ENCODE results near the gene FBXL7. TPM values are rescaled to one million over a fixed set of nuclear protein-coding genes. Genes with fewer than 3 reads are reported as not detected.

FBXL7 gene
- total and polyA plus RNA-seq, 2 of the 8 experiments (the other 6 are each of a cell fraction or from before 2014, with no cell fraction given), result 17.7 to 17.8 TPM

DNA sequence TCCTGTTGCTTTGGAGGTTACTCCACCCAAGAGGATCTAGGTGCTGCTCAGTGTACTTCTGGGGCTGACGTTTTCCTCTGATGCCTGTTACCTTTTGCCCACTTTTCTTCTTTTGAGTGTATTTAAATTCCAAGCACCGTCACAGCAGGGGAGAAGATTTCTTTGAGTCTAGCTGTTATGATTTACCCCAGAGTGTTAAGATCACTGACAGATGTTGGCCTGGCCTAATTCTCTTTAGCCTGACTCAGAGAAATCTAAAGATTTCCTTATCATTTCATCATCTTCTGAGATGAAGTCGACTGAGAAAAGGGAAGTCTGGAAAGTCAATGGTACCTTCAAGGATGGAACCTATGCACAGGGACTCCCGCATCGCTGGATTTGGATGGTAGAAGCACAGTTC, 191.5 kb downstream of the FBXL7 start:
- Histone ChIP-seq H3K27ac (ENCODE audit: low read depth, low read length) (no peak overlapping the region), H4K8ac (ENCODE audit: extremely low read depth, insufficient read depth, low read length) (no peak overlapping the region), H3K23ac (ENCODE audit: insufficient read length) (no peak overlapping the region), H2BK5ac (ENCODE audit: low read depth, low read length) (no peak overlapping the region), H4K91ac (replicated peaks; ENCODE audit: insufficient read length, low read length) (no peak overlapping the region), H2AFZ (ENCODE audit: low read length) (no peak overlapping the region), H3K79me2 (ENCODE audit: control insufficient read depth in 1 of 2, insufficient read depth in 2 of 2, low read length in 2 of 2) (peaks cover 0 to 17% of the 10 kb centered on the region in 2 experiments; a peak in 3 of 4 replicates), H4K5ac (ENCODE audit: insufficient read length, low read depth, low read length) (no peak overlapping the region), H3K9me3 (ENCODE audit: insufficient read depth in 2 of 2, low read depth in 1 of 2, low read length in 1 of 2) (no peaks in the 10 kb centered on the region), H3K4ac (replicated peaks; ENCODE audit: insufficient read length, low read depth, low read length) (no peak overlapping the region), H2AK5ac (ENCODE audit: low read depth, low read length) (no peak overlapping the region), H3K27me3 (replicated peaks in 1 of 4; ENCODE audit: control insufficient read depth in 3 of 4, extremely low read depth in 1 of 4, insufficient read depth in 3 of 4, low read length in 3 of 4) (no peaks in the 10 kb centered on the region), H3K9ac (replicated peaks in 1 of 4; ENCODE audit: extremely low read depth in 1 of 4, low read depth in 3 of 4, low read length in 3 of 4) (no peak overlapping the region), H4K20me1 (replicated peaks in 1 of 2; ENCODE audit: control insufficient read depth in 1 of 2, insufficient read depth in 2 of 2, low read length in 2 of 2) (no peaks in the 10 kb centered on the region), H3K14ac (ENCODE audit: insufficient read length) (no peak overlapping the region), H3K4me3 (ENCODE audit: extremely low read depth in 1 of 4, insufficient read depth in 2 of 4, low read depth in 3 of 4, low read length in 4 of 4) (no peak overlapping the region), H2BK120ac (replicated peaks; ENCODE audit: low read depth, low read length) (no peak overlapping the region), H3K23me2 (ENCODE audit: low read depth, low read length) (no peaks in the 10 kb centered on the region), H2BK20ac (ENCODE audit: low read length) (no peak overlapping the region), H3K36me3 (ENCODE audit: control insufficient read depth in 2 of 4, insufficient read depth in 4 of 4, low read length in 3 of 4) (no peaks in the 10 kb centered on the region), H3K79me1 (ENCODE audit: low read depth, low read length) (no peaks in the 10 kb centered on the region; the same call in none of the 2 replicates), H2BK15ac (ENCODE audit: low read length) (no peak overlapping the region), H2BK12ac (ENCODE audit: low read depth, low read length) (no peak overlapping the region), H3K56ac (replicated peaks; ENCODE audit: insufficient read length, low read depth, low read length) (no peak overlapping the region), H3K18ac (ENCODE audit: extremely low read depth, low read length) (no peak overlapping the region), H3K4me1 (replicated peaks in 1 of 4; ENCODE audit: control insufficient read depth in 3 of 4, insufficient read depth in 4 of 4, low read length in 3 of 4) (peaks cover 0 to 16% (median 9%) of the 10 kb centered on the region in 4 experiments), H3K4me2 (ENCODE audit: insufficient read depth in 1 of 2, low read depth in 2 of 2, low read length in 2 of 2) (no peak overlapping the region)
- FAIRE-seq (no peak), DNase-seq (ENCODE audit: low read depth in 1 of 2, low spot score in 2 of 2) (no peak)
- no peak for TF ChIP-seq RFX5 (IDR thresholded peaks at IDR 0.05; ENCODE audit: borderline replicate concordance, low read depth, low read length)
- TF ChIP-seq, protein P1, sequence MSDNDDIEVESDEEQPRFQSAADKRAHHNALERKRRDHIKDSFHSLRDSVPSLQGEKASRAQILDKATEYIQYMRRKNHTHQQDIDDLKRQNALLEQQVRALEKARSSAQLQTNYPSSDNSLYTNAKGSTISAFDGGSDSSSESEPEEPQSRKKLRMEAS (IDR thresholded peaks at IDR 0.05), result no peak
- TF ChIP-seq SUZ12 (IDR thresholded peaks at IDR 0.05; ENCODE audit: low read length), result no peak
- TF ChIP-seq, protein P2, sequence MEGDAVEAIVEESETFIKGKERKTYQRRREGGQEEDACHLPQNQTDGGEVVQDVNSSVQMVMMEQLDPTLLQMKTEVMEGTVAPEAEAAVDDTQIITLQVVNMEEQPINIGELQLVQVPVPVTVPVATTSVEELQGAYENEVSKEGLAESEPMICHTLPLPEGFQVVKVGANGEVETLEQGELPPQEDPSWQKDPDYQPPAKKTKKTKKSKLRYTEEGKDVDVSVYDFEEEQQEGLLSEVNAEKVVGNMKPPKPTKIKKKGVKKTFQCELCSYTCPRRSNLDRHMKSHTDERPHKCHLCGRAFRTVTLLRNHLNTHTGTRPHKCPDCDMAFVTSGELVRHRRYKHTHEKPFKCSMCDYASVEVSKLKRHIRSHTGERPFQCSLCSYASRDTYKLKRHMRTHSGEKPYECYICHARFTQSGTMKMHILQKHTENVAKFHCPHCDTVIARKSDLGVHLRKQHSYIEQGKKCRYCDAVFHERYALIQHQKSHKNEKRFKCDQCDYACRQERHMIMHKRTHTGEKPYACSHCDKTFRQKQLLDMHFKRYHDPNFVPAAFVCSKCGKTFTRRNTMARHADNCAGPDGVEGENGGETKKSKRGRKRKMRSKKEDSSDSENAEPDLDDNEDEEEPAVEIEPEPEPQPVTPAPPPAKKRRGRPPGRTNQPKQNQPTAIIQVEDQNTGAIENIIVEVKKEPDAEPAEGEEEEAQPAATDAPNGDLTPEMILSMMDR (IDR thresholded peaks at IDR 0.05; ENCODE audit: control extremely low read depth in 1 of 3, insufficient read depth in 1 of 3, low read depth in 1 of 3, low read length in 3 of 3), result no peak
- TF ChIP-seq EZH2 (IDR thresholded peaks at IDR 0.05; ENCODE audit: low read depth, low read length, severe bottlenecking), result no peak
- no peak for TF ChIP-seq ZNF274 (IDR thresholded peaks at IDR 0.05; ENCODE audit: borderline replicate concordance, extremely low read depth, low read length)
- no peak for TF ChIP-seq JUN (IDR thresholded peaks at IDR 0.05; ENCODE audit: low read depth, low read length)
- 87% methylated on average over 5 of the region's 5 CpGs; no CpG with 5 or more reads in 1 of the 2 experiments for WGBS, 2 experiments (ENCODE audit: extremely low coverage in 1 of 2, insufficient coverage in 1 of 2, insufficient read length in 1 of 2, insufficient replicate concordance in 2 of 2, low coverage in 1 of 2, low lambda C conversion rate in 2 of 2, missing lambda C conversion rate in 1 of 2)
- ChIA-PET CTCF (ENCODE audit: partially characterized antibody) (interaction anchor here (0.9 to 1.6 kb wide), 2 partner anchors 8 to 92 kb away, joined by 4 read pairs; no protein-coding TSS in a partner anchor), POLR2A (ENCODE audit: partially characterized antibody) (no interaction called here)

Measured in H1 (cell line).